HepG2 (cell line): ENCODE measurements around the gene GALNT17.

Experiments used
- ADNP ChIP-seq: sonication (generic); formaldehyde crosslinking; IDR thresholded peaks from 2 replicates; pipeline ENCODE4 v1.4.0; 2020; ENCODE audit warnings: missing genetic modification reagents
- ARID5B ChIP-seq: IDR thresholded peaks from 2 replicates; pipeline ENCODE4 v1.4.0; 2020; ENCODE audit warnings: mild to moderate bottlenecking, missing genetic modification reagents
- ATF2 ChIP-seq: sonication (generic); formaldehyde crosslinking; IDR thresholded peaks from 2 replicates; pipeline ENCODE4 v1.4.0; 2020; ENCODE audit warnings: missing genetic modification reagents
- CTCF ChIP-seq: sonication (generic); formaldehyde crosslinking; IDR thresholded peaks from 2 replicates; pipeline ENCODE4 v1.5.0; 2020; ENCODE audit warnings: mild to moderate bottlenecking, missing genetic modification reagents, moderate library complexity
- KAT2B ChIP-seq: fragments of 150-350 bp; IDR thresholded peaks from 2 replicates; pipeline ENCODE4 v1.6.1; 2014; ENCODE audit warnings: low read depth, low read length, borderline replicate concordance
- KDM1A ChIP-seq: IDR thresholded peaks from 2 replicates; pipeline ENCODE4 v1.6.1; 2016; ENCODE audit warnings: missing compliant biosample characterization
- NR2C2 ChIP-seq: sonication (generic); formaldehyde crosslinking; IDR thresholded peaks from 2 replicates; pipeline ENCODE4 v1.4.0; 2020; ENCODE audit warnings: missing genetic modification reagents, mild to moderate bottlenecking, moderate library complexity, borderline replicate concordance
- REPIN1 ChIP-seq: sonication (generic); formaldehyde crosslinking; IDR thresholded peaks from 2 replicates; pipeline ENCODE4 v1.8.0; 2022; ENCODE audit warnings: missing genetic modification reagents, low read depth, mild to moderate bottlenecking, borderline replicate concordance
- TCF12 ChIP-seq, 2 experiments: fragments of 450-650 bp in 1 of 2; sonication (generic) in 1 of 2; formaldehyde crosslinking in 1 of 2; IDR thresholded peaks; 2 replicates each; pipeline versions ENCODE4 v1.6.1 to v1.8.0; 2017 to 2022; ENCODE audit warnings: antibody characterized with exemption in 1 of 2, mild to moderate bottlenecking in 1 of 2, missing genetic modification reagents in 1 of 2, moderate library complexity in 1 of 2
- ZBTB1 ChIP-seq: sonication (generic); formaldehyde crosslinking; IDR thresholded peaks from 2 replicates; pipeline ENCODE4 v1.4.0; 2020; ENCODE audit warnings: missing genetic modification reagents, borderline replicate concordance
- ZNF317 ChIP-seq: sonication (generic); formaldehyde crosslinking; IDR thresholded peaks from 2 replicates; pipeline ENCODE4 v1.5.0; 2020; ENCODE audit warnings: mild to moderate bottlenecking, missing genetic modification reagents

DNA sequence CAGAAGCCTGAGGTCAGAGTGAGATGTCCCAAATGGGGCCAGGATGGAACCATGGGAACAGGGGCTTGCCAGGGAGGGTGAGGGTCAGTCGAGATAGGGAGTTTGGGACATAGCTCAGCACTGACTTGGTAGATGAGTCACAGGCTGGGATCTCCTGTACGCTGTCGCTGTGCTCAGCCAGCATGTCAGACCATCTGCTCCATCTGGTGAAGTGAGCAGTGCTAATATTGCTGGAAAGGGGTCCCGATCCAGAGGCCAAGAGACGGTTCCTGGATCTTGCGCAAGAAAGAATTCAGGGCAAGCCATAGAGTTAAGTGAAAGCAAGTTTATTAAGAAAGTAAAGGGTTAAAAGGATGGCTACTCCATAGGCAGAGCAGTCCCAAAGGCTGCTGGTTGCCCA, 505.6 kb downstream of the GALNT17 start:
- no peak for TF ChIP-seq TCF12 (IDR thresholded peaks at IDR 0.05)
- TF ChIP-seq TCF12 (CRISPR knock-in tag; IDR thresholded peaks at IDR 0.05): no peak
- TF ChIP-seq ZNF317 (CRISPR knock-in tag): no peak
- no peak for TF ChIP-seq REPIN1 (CRISPR knock-in tag)
- no peak for TF ChIP-seq KDM1A
- no peak for TF ChIP-seq ADNP (CRISPR knock-in tag)
- no peak for TF ChIP-seq KAT2B
- no peak for TF ChIP-seq ATF2 (CRISPR knock-in tag)
- TF ChIP-seq NR2C2 (CRISPR knock-in tag): no peak
- no peak for TF ChIP-seq CTCF (CRISPR knock-in tag)
- TF ChIP-seq ZBTB1 (CRISPR knock-in tag): no peak
- no peak for TF ChIP-seq ARID5B
